ENCODE results near the gene THRA. TPM values are rescaled to one million over a fixed set of nuclear protein-coding genes. Genes with fewer than 3 reads are reported as not detected.

Gene THRA
- total and polyA plus RNA-seq, 9 of the 15 experiments (the other 6 are each of a cell fraction or from before 2014, with no cell fraction given), result 0.34 to 23.4 (median 12.7) TPM

- H3K4me2 ChIP-seq (ENCODE audit: insufficient read depth, low read length), result no peak overlapping the region
- H2AFZ ChIP-seq (ENCODE audit: low read depth, low read length), result no peak overlapping the region
- no peak for ATAC-seq
- H4K20me1 ChIP-seq (replicated peaks; ENCODE audit: control insufficient read depth, insufficient read depth, low read length), result 0 out of 2 replicates have a peak, but pooled peaks cover 4% of the 10 kb centered on the region
- FAIRE-seq, result no peak
- H3K9me1 ChIP-seq (ENCODE audit: control insufficient read depth, insufficient read depth, low read length), result no peaks in the 10 kb centered on the region
- ChIA-PET CTCF (ENCODE audit: low intra/inter-chr PET ratio) (interaction anchor here (0.8 kb wide), 1 partner anchor 11 kb away, joined by 3 read pairs; no protein-coding TSS in a partner anchor), POLR2A (interaction anchor here (0.6 kb wide), 1 partner anchor 85 kb away, joined by 5 read pairs; no protein-coding TSS in a partner anchor)
- WGBS (ENCODE audit: insufficient coverage, low coverage, missing lambda C conversion rate), result 94% methylated on average over 8 of the region's 8 CpGs
- in situ Hi-C loops (cut with MboI) (loop anchor here (25.0 kb wide), 1 partner anchor 262 kb away; the partner anchor contains the start of gene CDC6), intact Hi-C loops (cut with micrococcal nuclease) (no loop called here)
- no TSS peak for BruUV-seq (replicated peaks)
- no peaks in the 10 kb centered on the region for H3K9me3 ChIP-seq (replicated peaks; ENCODE audit: control insufficient read depth, insufficient read depth, low read depth, low read length)
- no peak overlapping the region for H3K27ac ChIP-seq (ENCODE audit: extremely low read depth, low read depth, low read length)
- H3K27me3 ChIP-seq (ENCODE audit: control insufficient read depth in 2 of 2, insufficient read depth in 2 of 2, low read length in 2 of 2), result no peaks in the 10 kb centered on the region
- H3K79me2 ChIP-seq (ENCODE audit: control insufficient read depth, insufficient read depth, low read length), result no peaks in the 10 kb centered on the region
- no peak for DNase-seq (ENCODE audit: extremely low read depth in 1 of 4, low spot score in 3 of 4)
- no peak overlapping the region for H3K4me3 ChIP-seq
- peaks cover 2 to 18% of the 10 kb centered on the region in 2 experiments; a peak in 4 of 5 replicates for H3K4me1 ChIP-seq (replicated peaks in 1 of 2; ENCODE audit: control insufficient read depth in 2 of 2, insufficient read depth in 2 of 2, low read length in 2 of 2)
- H3K9ac ChIP-seq (ENCODE audit: insufficient read depth in 1 of 2, low read depth in 2 of 2, low read length in 2 of 2), result no peak overlapping the region
- H3K36me3 ChIP-seq (ENCODE audit: control insufficient read depth, insufficient read depth, low read length), result peaks cover 93% of the 10 kb centered on the region
- TF ChIP-seq HMG20B (CRISPR knock-in tag; IDR thresholded peaks at IDR 0.05) (no peak), EP400 (IDR thresholded peaks at IDR 0.05) (no peak), BRF2 (IDR thresholded peaks at IDR 0.05; ENCODE audit: borderline replicate concordance, insufficient read depth, insufficient read length) (no peak), ZNF263 (CRISPR knock-in tag; IDR thresholded peaks at IDR 0.05; ENCODE audit: borderline replicate concordance) (no peak), RREB1 (CRISPR knock-in tag; IDR thresholded peaks at IDR 0.05) (no peak), HDAC8 (tag; IDR thresholded peaks at IDR 0.05) (no peak), PHF8 (IDR thresholded peaks at IDR 0.05; ENCODE audit: borderline replicate concordance, low read length) (no peak), NFE2 (IDR thresholded peaks at IDR 0.05; ENCODE audit: low read depth) (no peak)
- TF ChIP-seq, protein P1, sequence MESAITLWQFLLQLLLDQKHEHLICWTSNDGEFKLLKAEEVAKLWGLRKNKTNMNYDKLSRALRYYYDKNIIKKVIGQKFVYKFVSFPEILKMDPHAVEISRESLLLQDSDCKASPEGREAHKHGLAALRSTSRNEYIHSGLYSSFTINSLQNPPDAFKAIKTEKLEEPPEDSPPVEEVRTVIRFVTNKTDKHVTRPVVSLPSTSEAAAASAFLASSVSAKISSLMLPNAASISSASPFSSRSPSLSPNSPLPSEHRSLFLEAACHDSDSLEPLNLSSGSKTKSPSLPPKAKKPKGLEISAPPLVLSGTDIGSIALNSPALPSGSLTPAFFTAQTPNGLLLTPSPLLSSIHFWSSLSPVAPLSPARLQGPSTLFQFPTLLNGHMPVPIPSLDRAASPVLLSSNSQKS (CRISPR knock-in tag; IDR thresholded peaks at IDR 0.05), result no peak
- TF ChIP-seq, protein P2, sequence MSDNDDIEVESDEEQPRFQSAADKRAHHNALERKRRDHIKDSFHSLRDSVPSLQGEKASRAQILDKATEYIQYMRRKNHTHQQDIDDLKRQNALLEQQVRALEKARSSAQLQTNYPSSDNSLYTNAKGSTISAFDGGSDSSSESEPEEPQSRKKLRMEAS (CRISPR knock-in tag; IDR thresholded peaks at IDR 0.05), result no peak
- TF ChIP-seq, protein P3, sequence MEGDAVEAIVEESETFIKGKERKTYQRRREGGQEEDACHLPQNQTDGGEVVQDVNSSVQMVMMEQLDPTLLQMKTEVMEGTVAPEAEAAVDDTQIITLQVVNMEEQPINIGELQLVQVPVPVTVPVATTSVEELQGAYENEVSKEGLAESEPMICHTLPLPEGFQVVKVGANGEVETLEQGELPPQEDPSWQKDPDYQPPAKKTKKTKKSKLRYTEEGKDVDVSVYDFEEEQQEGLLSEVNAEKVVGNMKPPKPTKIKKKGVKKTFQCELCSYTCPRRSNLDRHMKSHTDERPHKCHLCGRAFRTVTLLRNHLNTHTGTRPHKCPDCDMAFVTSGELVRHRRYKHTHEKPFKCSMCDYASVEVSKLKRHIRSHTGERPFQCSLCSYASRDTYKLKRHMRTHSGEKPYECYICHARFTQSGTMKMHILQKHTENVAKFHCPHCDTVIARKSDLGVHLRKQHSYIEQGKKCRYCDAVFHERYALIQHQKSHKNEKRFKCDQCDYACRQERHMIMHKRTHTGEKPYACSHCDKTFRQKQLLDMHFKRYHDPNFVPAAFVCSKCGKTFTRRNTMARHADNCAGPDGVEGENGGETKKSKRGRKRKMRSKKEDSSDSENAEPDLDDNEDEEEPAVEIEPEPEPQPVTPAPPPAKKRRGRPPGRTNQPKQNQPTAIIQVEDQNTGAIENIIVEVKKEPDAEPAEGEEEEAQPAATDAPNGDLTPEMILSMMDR (IDR thresholded peaks at IDR 0.05 in 2 of 3, conservative IDR thresholded peaks at IDR 0.05 in 1 of 3; ENCODE audit: insufficient read depth in 2 of 3, low read depth in 1 of 3, low read length in 3 of 3), result no peak
Measured at GRCh38 chr17:40024901-40025300, 37.9 kb upstream of the THRA start.

Data from K562 (cell line).